Mesendoderm (in vitro differentiated cells): ENCODE results near the gene P2RX4.
A peak's percentile ranks its signal among the peaks of the same experiment; 100 is the strongest.

Experiments
- DNase-seq: peaks from one replicate; pipeline ENCODE4 v3.0.0; 2013
- H2AK5ac ChIP-seq: 2 replicates; pipeline ENCODE4 v1.6.1; 2013; ENCODE audit warnings: low read length, inconsistent platforms
- H2BK120ac ChIP-seq: 2 replicates; pipeline ENCODE4 v1.6.1; 2013; ENCODE audit warnings: low read depth, mild to moderate bottlenecking, low read length, moderate library complexity, mixed read lengths
- H2BK15ac ChIP-seq: replicated peaks from 2 replicates; pipeline ENCODE4 v1.6.1; 2013; ENCODE audit warnings: low read depth, mild to moderate bottlenecking, moderate library complexity
- H2BK5ac ChIP-seq: 2 replicates; pipeline ENCODE4 v1.6.1; 2013; ENCODE audit warnings: low read length, inconsistent platforms
- H3K18ac ChIP-seq: 2 replicates; pipeline ENCODE4 v1.6.1; 2013; ENCODE audit warnings: mild to moderate bottlenecking, low read length, mixed read lengths
- H3K23ac ChIP-seq: one replicate; pipeline ENCODE4 v1.6.1; 2013; ENCODE audit warnings: low read length
- H3K27ac ChIP-seq: 2 replicates; pipeline ENCODE4 v1.5.1; 2013; ENCODE audit warnings: low read depth, mild to moderate bottlenecking, inconsistent platforms, low read length, moderate library complexity
- H3K27me3 ChIP-seq: 2 replicates; pipeline ENCODE4 v1.6.1; 2013; ENCODE audit warnings: low read length, control low read depth, mild to moderate bottlenecking, inconsistent platforms; ENCODE audit not compliant: insufficient read depth, poor library complexity
- H3K36me3 ChIP-seq: 2 replicates; pipeline ENCODE4 v1.6.1; 2013; ENCODE audit warnings: low read length, inconsistent platforms; ENCODE audit not compliant: control insufficient read depth, insufficient read depth
- H3K4ac ChIP-seq: one replicate; pipeline ENCODE4 v1.6.1; 2013; ENCODE audit warnings: low read depth, mild to moderate bottlenecking, low read length, moderate library complexity
- H3K4me1 ChIP-seq: 2 replicates; pipeline ENCODE4 v1.6.1; 2013; ENCODE audit warnings: low read depth, low read length, inconsistent platforms; ENCODE audit not compliant: control insufficient read depth
- H3K4me2 ChIP-seq: 2 replicates; pipeline ENCODE4 v1.6.1; 2013; ENCODE audit warnings: low read length
- H3K4me3 ChIP-seq: 2 replicates; pipeline ENCODE4 v1.5.1; 2013; ENCODE audit warnings: mild to moderate bottlenecking, low read length
- H3K56ac ChIP-seq: one replicate; pipeline ENCODE4 v1.6.1; 2013; ENCODE audit warnings: low read length
- H3K79me1 ChIP-seq: 2 replicates; pipeline ENCODE4 v1.6.1; 2013; ENCODE audit warnings: low read length, inconsistent platforms
- H3K79me2 ChIP-seq: 2 replicates; pipeline ENCODE4 v1.6.1; 2013; ENCODE audit warnings: mild to moderate bottlenecking, low read length; ENCODE audit not compliant: control insufficient read depth, insufficient read depth
- H3K9ac ChIP-seq: 2 replicates; pipeline ENCODE4 v1.6.1; 2013; ENCODE audit warnings: low read length, inconsistent platforms
- H4K5ac ChIP-seq: one replicate; pipeline ENCODE4 v1.6.1; 2013; ENCODE audit warnings: low read length
- H4K8ac ChIP-seq: one replicate; pipeline ENCODE4 v1.6.1; 2013; ENCODE audit warnings: low read depth, mild to moderate bottlenecking, control low read depth, low read length, moderate library complexity
- WGBS: extraction: QIAGEN DNeasy Blood & Tissue Kit; methylation state at CpG from one replicate; pipeline ENCODE4 v1.1.7; 2013; ENCODE audit warnings: low lambda C conversion rate, missing lambda C conversion rate; ENCODE audit not compliant: insufficient coverage; ENCODE audit errors: extremely low coverage; 5-methylcytosine and 5-hydroxymethylcytosine counted together

The P2RX4 gene

DNA sequence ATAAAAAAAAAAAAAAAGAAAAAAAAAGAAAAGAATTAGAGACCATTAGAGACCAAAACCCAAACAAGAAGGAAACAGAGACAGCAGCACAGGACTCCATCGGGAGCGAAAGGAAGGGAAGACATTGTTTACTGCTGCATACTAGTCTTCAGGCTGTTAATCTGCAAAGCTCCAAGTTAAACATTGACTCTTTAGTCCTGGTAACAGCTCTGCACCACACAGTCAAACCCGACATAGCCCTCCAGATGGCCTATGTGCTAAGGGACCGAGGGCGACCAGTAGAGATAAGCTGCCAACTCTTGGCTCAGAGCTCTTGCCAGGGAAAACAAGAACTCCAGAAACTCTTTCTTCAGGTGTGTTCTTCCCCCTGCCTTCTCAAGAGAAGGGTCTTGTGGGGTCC lies 7.8 kb downstream of the P2RX4 start:
- Histone ChIP-seq H3K4me1 (no peaks in the 10 kb centered on the region), H3K9ac (no peak overlapping the region), H3K4ac (no peak overlapping the region), H3K56ac (no peak overlapping the region), H3K79me2 (no peaks in the 10 kb centered on the region), H3K4me3 (no peak overlapping the region), H2BK15ac (no peak overlapping the region), H3K79me1 (no peaks in the 10 kb centered on the region), H4K5ac (no peak overlapping the region), H2BK5ac (no peak overlapping the region), H3K27me3 (no peaks in the 10 kb centered on the region), H3K18ac (no peak overlapping the region), H3K4me2 (no peak overlapping the region), H2AK5ac (no peak overlapping the region), H4K8ac (no peak overlapping the region), H3K27ac (no peak overlapping the region), H3K36me3 (no peaks in the 10 kb centered on the region), H3K23ac (no peak overlapping the region), H2BK120ac (no peak overlapping the region)
- DNase-seq: no peak
- no CpG with 5 or more reads among the region's 5 CpGs for WGBS

GRCh38 chr12:121218588-121219352 lies 8.8 kb downstream of the P2RX4 start:
- H2BK120ac ChIP-seq: no peak overlapping the region
- H3K27ac ChIP-seq: no peak overlapping the region
- no peak overlapping the region for H3K4ac ChIP-seq
- H4K8ac ChIP-seq: no peak overlapping the region
- no peaks in the 10 kb centered on the region for H3K36me3 ChIP-seq
- H3K27me3 ChIP-seq: no peaks in the 10 kb centered on the region
- no peak overlapping the region for H2BK15ac ChIP-seq
- no CpG with 5 or more reads among the region's 18 CpGs for WGBS
- no peak overlapping the region for H3K4me3 ChIP-seq
- no peak overlapping the region for H3K56ac ChIP-seq
- no peak overlapping the region for H4K5ac ChIP-seq
- no peaks in the 10 kb centered on the region for H3K79me1 ChIP-seq
- DNase-seq: no peak
- H3K18ac ChIP-seq: no peak overlapping the region
- no peaks in the 10 kb centered on the region for H3K4me1 ChIP-seq
- no peaks in the 10 kb centered on the region for H3K79me2 ChIP-seq
- no peak overlapping the region for H2BK5ac ChIP-seq
- H3K9ac ChIP-seq: no peak overlapping the region
- no peak overlapping the region for H2AK5ac ChIP-seq
- H3K4me2 ChIP-seq: no peak overlapping the region
- no peak overlapping the region for H3K23ac ChIP-seq

GRCh38 chr12:121219353-121219986 lies 9.5 kb downstream of the P2RX4 start:
- no peak overlapping the region for H2AK5ac ChIP-seq
- no peak overlapping the region for H3K23ac ChIP-seq
- H3K4me1 ChIP-seq: no peaks in the 10 kb centered on the region
- DNase-seq: no peak
- no peak overlapping the region for H3K4ac ChIP-seq
- H3K79me1 ChIP-seq: no peaks in the 10 kb centered on the region
- H2BK5ac ChIP-seq: no peak overlapping the region
- H3K36me3 ChIP-seq: no peaks in the 10 kb centered on the region
- no peak overlapping the region for H3K18ac ChIP-seq
- H3K4me2 ChIP-seq: no peak overlapping the region
- no peak overlapping the region for H2BK15ac ChIP-seq
- WGBS: 100% methylated on average over 1 of the region's 3 CpGs
- no peaks in the 10 kb centered on the region for H3K79me2 ChIP-seq
- no peak overlapping the region for H3K56ac ChIP-seq
- H3K27ac ChIP-seq: no peak overlapping the region
- no peak overlapping the region for H2BK120ac ChIP-seq
- H3K4me3 ChIP-seq: no peak overlapping the region
- H4K5ac ChIP-seq: no peak overlapping the region
- no peaks in the 10 kb centered on the region for H3K27me3 ChIP-seq
- H3K9ac ChIP-seq: no peak overlapping the region
- no peak overlapping the region for H4K8ac ChIP-seq

GRCh38 chr12:121222847-121223246 lies 12.9 kb downstream of the P2RX4 start:
- H3K79me1 ChIP-seq: no peaks in the 10 kb centered on the region
- H3K56ac ChIP-seq: no peak overlapping the region
- no peak overlapping the region for H2BK120ac ChIP-seq
- H2AK5ac ChIP-seq: no peak overlapping the region
- no peak overlapping the region for H3K18ac ChIP-seq
- no peak overlapping the region for H3K4ac ChIP-seq
- no peak overlapping the region for H3K23ac ChIP-seq
- H3K79me2 ChIP-seq: no peaks in the 10 kb centered on the region
- no peak overlapping the region for H2BK5ac ChIP-seq
- no peak for DNase-seq
- H4K8ac ChIP-seq: no peak overlapping the region
- no peaks in the 10 kb centered on the region for H3K27me3 ChIP-seq
- no peak overlapping the region for H2BK15ac ChIP-seq
- no peaks in the 10 kb centered on the region for H3K4me1 ChIP-seq
- H3K4me2 ChIP-seq: no peak overlapping the region
- H3K9ac ChIP-seq: no peak overlapping the region
- H3K27ac ChIP-seq: no peak overlapping the region
- no peak overlapping the region for H4K5ac ChIP-seq
- H3K4me3 ChIP-seq: no peak overlapping the region
- H3K36me3 ChIP-seq: no peaks in the 10 kb centered on the region
- no CpG with 5 or more reads among the region's 10 CpGs for WGBS

DNA sequence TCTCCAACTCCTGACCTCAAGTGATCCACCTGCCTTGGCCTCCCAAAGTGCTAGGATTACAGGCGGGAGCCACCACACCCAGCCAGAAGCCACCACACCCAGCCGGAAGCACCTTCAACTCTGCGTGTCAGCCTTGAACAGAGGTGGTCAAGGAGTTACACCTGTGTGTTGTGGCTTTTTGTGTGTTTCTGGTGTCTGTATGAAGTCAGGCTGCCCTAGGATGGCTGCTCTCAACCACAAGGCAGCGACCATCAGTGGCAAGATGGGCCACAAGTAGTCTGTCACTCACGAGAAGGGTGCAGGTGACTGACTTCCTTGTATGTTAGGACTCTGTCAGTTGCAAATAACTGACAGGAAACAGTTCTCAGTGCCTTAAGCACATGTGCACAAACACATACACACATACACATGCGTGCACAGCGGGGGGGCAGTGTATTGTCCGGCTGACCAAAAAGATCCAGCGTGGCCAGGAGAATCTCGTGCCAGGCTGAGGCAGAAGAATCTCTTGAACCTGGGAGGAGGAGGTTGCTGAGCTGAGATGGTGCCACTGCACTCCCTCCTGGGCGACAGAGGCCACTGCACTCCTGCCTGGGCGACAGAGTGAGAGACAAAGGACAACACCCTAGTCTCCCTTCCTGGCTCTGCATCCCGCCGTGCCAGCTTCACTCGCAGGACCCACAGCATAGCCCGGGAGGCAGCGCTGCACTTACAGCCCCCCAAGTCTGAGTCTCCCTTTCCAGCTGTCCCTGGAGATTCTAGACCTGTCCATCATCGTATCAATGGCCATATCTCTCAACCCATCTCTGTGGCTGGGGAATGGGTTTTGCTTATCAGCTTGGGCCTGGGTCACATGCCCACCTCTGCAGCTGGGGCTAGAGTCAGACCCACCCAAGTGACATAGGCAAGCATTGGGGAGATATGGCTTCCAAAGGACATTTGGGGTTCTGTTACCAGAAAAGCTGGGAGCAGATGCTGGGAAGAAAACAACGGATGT lies 13.7 kb downstream of the P2RX4 start:
- Histone ChIP-seq H3K4me1 (no peaks in the 10 kb centered on the region), H4K5ac (no peak overlapping the region), H2BK5ac (no peak overlapping the region), H3K18ac (no peak overlapping the region), H3K79me1 (no peaks in the 10 kb centered on the region), H3K27ac (no peak overlapping the region), H4K8ac (no peak overlapping the region), H3K23ac (no peak overlapping the region), H2BK15ac (no peak overlapping the region), H3K36me3 (no peaks in the 10 kb centered on the region), H3K4ac (no peak overlapping the region), H3K4me3 (no peak overlapping the region), H3K27me3 (no peaks in the 10 kb centered on the region), H3K9ac (no peak overlapping the region), H2BK120ac (no peak overlapping the region), H3K79me2 (no peaks in the 10 kb centered on the region), H3K4me2 (no peak overlapping the region), H3K56ac (no peak overlapping the region), H2AK5ac (no peak overlapping the region)
- no CpG with 5 or more reads among the region's 19 CpGs for WGBS
- peak; percentile 52 for DNase-seq
